Spleen (tissue), 11 donors: ENCODE measurements around the gene ANKRD24. TPM values are rescaled to one million over a fixed set of nuclear protein-coding genes. Genes with fewer than 3 reads are reported as not detected.
"Not testable (repeated sequence)": the region's sequence is repeated elsewhere in the genome, so short reads cannot be mapped to it uniquely, and the experiment has no call there.

Source experiments
- DNase-seq: peaks from one replicate; pipeline ENCODE4 v3.0.0-alpha.2; 2020
- H3K27ac ChIP-seq, 8 donors: fragments of 200-600 bp; sonication (generic) in 7 of 8; 1 replicate in 4 of 8; 2 replicates in 4 of 8; pipeline versions ENCODE4 v1.5.0 to v1.8.0; 2016 to 2021; ENCODE audit warnings: inconsistent platforms in 4 of 8, mild to moderate bottlenecking in 4 of 8, moderate library complexity in 1 of 8
- H3K27me3 ChIP-seq, 7 donors: fragments of 200-600 bp; sonication (generic) in 6 of 7; replicated peaks in 1 of 7; 1 replicate in 4 of 7; 2 replicates in 3 of 7; pipeline versions ENCODE4 v1.5.0 to v1.8.0; 2016 to 2021; ENCODE audit warnings: inconsistent platforms in 3 of 7, mild to moderate bottlenecking in 1 of 7
- H3K36me3 ChIP-seq, 6 donors: fragments of 200-600 bp; sonication (generic) in 5 of 6; 1 replicate in 4 of 6; 2 replicates in 2 of 6; pipeline versions ENCODE4 v1.5.0 to v1.8.0; 2016 to 2021; ENCODE audit warnings: inconsistent platforms in 2 of 6
- H3K4me1 ChIP-seq, 6 donors: fragments of 200-600 bp; sonication (generic) in 5 of 6; 1 replicate in 3 of 6; 2 replicates in 3 of 6; pipeline versions ENCODE4 v1.5.0 to v1.8.0; 2016 to 2021; ENCODE audit warnings: inconsistent platforms in 3 of 6
- H3K4me3 ChIP-seq, 8 donors: fragments of 200-600 bp; sonication (generic) in 7 of 8; 1 replicate in 4 of 8; 2 replicates in 4 of 8; pipeline versions ENCODE4 v1.5.0 to v1.8.0; 2016 to 2021; ENCODE audit warnings: inconsistent platforms in 4 of 8, mild to moderate bottlenecking in 4 of 8, moderate library complexity in 2 of 8
- H3K9me3 ChIP-seq, 8 donors: fragments of 200-600 bp; sonication (generic) in 7 of 8; 1 replicate in 4 of 8; 2 replicates in 4 of 8; pipeline versions ENCODE4 v1.5.0 to v1.8.0; 2016 to 2021; ENCODE audit warnings: inconsistent platforms in 4 of 8
- POLR2A ChIP-seq, 3 donors: fragments of 450-650 bp; IDR thresholded peaks; one replicate each; pipeline ENCODE4 v1.5.1; 2017; ENCODE audit warnings: antibody characterized with exemption in 3 of 3, mild to moderate bottlenecking in 1 of 3
- POLR2AphosphoS5 ChIP-seq, 3 donors: sonication (generic); formaldehyde crosslinking; IDR thresholded peaks; one replicate each; pipeline ENCODE4 v1.5.1; 2017; ENCODE audit warnings: antibody characterized with exemption in 3 of 3
- WGBS, 5 donors: extraction: QIAGEN DNeasy Blood & Tissue Kit in 3 of 5; methylation state at CpG; one replicate each; pipeline versions ENCODE4 v1.1.5 to v1.1.7; 2013 to 2018; 5-methylcytosine and 5-hydroxymethylcytosine counted together
- intact Hi-C: fragments of 100-400 bp; cut with DNase I; formaldehyde crosslinking; loops from one replicate; pipeline ENCODE4 v1.15.0; 2023; ENCODE audit warnings: low total_unique reads
- polyA plus RNA-seq, 3 donors: library from polyadenylated mRNA; stranded (reverse); fragments of 200-250 nt; gene quantifications; one replicate each; pipeline ENCODE4 v1.2.1, GENCODE V29; 2013
- total RNA-seq, 7 donors: library from RNA; depleted of rRNA in 3 of 7; stranded (reverse); fragments of >200 nt in 3 of 7; fragmentation: NEBNext Ultra II Directional in 4 of 7; extraction: Animal tissue kit (Norgen Biotek cat#: 25700) in 4 of 7; gene quantifications; one replicate each; pipeline versions ENCODE4 v1.1.0 to v1.2.1, GENCODE V29; 2016 to 2021
- TF ChIP-seq, protein P1 (sequence below), 11 experiments: fragments of 200-600 bp in 7 of 11; fragments of 450-650 bp in 4 of 11; sonication (generic) in 4 of 11; IDR thresholded peaks in 8 of 11; conservative IDR thresholded peaks in 3 of 11; 1 replicate in 7 of 11; 2 replicates in 4 of 11; pipeline versions ENCODE4 v1.4.0 to v1.8.0; 2016 to 2021; ENCODE audit warnings: antibody characterized with exemption in 11 of 11, inconsistent platforms in 4 of 11, mild to moderate bottlenecking in 1 of 11
- donor health status: healthy with polysubstance abuse.
- donor health status: DM: no; HTN: no; CAD: no; lungs with moderate emphysema.
- donor health status: DM: no; HTN: no; CAD: no.
- donor health status: Bipolar disorder and iron deficiency.
- donor health status: healthy.
- donor health status: DM: no; HTN: no; CAD: no.
- donor health status: DM: yes; HTN: yes; CAD: no.

Gene ANKRD24
- total and polyA plus RNA-seq, 10 donors = 0.67 to 2.2 (median 0.96) TPM

DNA sequence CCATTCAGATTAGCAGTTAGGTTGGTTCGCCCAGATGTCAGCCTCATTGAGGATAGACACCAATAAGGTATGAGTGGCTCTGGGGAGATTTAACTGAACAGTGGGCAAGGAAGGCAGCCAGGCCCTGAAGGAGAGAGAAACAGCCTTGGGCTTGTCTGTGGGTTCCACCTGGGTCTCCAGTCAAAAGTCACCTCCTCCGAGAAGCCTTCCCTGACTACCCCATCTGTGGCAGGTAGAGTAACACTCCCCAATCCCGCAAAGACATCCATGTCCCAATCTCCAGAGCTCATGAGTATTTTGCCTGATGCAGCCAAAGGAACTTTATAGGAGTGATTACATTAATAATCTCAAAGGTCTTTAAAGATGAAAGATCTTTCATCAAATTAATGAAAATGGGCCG is 56.3 kb downstream of the ANKRD24 start:
- H3K27ac ChIP-seq = no peak overlapping the region
- TF ChIP-seq POLR2A (IDR thresholded peaks at IDR 0.05) = no peak
- TF ChIP-seq, protein P1, sequence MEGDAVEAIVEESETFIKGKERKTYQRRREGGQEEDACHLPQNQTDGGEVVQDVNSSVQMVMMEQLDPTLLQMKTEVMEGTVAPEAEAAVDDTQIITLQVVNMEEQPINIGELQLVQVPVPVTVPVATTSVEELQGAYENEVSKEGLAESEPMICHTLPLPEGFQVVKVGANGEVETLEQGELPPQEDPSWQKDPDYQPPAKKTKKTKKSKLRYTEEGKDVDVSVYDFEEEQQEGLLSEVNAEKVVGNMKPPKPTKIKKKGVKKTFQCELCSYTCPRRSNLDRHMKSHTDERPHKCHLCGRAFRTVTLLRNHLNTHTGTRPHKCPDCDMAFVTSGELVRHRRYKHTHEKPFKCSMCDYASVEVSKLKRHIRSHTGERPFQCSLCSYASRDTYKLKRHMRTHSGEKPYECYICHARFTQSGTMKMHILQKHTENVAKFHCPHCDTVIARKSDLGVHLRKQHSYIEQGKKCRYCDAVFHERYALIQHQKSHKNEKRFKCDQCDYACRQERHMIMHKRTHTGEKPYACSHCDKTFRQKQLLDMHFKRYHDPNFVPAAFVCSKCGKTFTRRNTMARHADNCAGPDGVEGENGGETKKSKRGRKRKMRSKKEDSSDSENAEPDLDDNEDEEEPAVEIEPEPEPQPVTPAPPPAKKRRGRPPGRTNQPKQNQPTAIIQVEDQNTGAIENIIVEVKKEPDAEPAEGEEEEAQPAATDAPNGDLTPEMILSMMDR (IDR thresholded peaks at IDR 0.05 in 8 of 11, conservative IDR thresholded peaks at IDR 0.05 in 3 of 11) = no peak
- no peak for TF ChIP-seq POLR2AphosphoS5 (IDR thresholded peaks at IDR 0.05)
- H3K9me3 ChIP-seq = peaks cover 0 to 20% (median 15%) of the 10 kb centered on the region in 8 donors
- DNase-seq = no peak
- intact Hi-C loops = no loop called here
- H3K27me3 ChIP-seq = peaks cover 0 to 2% (median 0%) of the 10 kb centered on the region in 7 donors
- 88 to 94% (median 91%) methylated on average over 4 of the region's 4 CpGs for WGBS, 5 donors
- no peaks in the 10 kb centered on the region for H3K4me1 ChIP-seq
- peaks cover 0 to 9% (median 0%) of the 10 kb centered on the region in 6 donors for H3K36me3 ChIP-seq
- no peak overlapping the region for H3K4me3 ChIP-seq

DNA sequence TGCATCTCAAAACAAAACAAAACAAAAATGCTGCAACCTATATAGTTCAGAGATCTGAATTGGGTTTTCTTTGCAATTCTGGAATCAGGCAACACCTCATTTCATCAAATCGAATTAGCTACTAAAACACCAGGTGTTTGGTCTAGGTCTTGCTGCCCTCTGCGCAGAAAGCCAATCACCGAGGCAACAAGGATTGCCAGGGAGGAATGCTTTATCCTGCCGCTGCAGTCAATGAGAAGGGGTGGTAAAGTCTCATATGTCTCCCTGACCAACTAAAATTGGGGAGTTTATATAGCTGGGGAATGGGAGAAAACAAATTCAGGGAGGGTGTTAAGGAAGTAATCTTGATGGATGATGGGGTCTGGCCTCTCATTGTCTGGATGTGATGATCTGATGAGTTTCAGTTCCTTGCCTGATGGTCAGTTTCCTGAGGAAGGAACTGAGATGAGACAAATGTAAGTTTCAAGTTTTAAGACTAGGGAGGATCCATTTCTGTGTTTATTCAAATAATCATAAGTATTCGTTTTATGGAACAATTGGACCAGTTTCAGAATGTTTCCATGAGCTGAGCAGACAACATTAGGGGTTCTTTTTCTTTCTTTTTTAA is 59.4 kb downstream of the ANKRD24 start:
- Histone ChIP-seq H3K36me3 (peaks cover 0 to 7% (median 0%) of the 10 kb centered on the region in 6 donors), H3K9me3 (peaks cover 0 to 20% (median 15%) of the 10 kb centered on the region in 8 donors), H3K27me3 (no peaks in the 10 kb centered on the region), H3K4me1 (peaks cover 0 to 8% (median 7%) of the 10 kb centered on the region in 6 donors), H3K27ac (peak overlapping the region in 4 of 8 donors; percentile 31 to 63 (median 61)), H3K4me3 (no peak overlapping the region)
- TF ChIP-seq POLR2AphosphoS5 (IDR thresholded peaks at IDR 0.05) (no peak), POLR2A (IDR thresholded peaks at IDR 0.05) (no peak)
- TF ChIP-seq, protein P1 (IDR thresholded peaks at IDR 0.05 in 8 of 11, conservative IDR thresholded peaks at IDR 0.05 in 3 of 11) = no peak
- DNase-seq = no peak
- 62 to 75% (median 67%) methylated on average over 5 of the region's 5 CpGs for WGBS, 5 donors
- intact Hi-C loops = no loop called here

DNA sequence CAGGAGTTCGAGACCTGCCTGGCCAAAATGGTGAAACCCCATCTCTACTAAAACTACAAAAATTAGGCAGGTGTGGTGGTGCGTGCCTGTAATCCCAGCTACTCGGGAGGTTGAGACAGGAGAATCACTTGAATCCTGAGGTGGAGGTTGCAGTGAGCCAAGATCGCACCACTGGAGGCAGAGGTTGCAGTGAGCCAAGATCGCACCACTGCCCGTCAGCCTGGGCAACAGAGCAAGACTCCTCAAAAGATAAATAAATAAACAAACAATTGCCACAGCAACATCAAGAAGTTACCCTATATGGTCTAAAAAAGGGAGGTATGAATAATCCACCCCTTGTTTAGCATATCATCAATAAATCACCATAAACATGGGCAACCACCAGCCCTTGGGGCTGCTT is 63.4 kb downstream of the ANKRD24 start:
- intact Hi-C loops, H3K27me3 ChIP-seq, DNase-seq: not testable (repeated sequence)
- Histone ChIP-seq H3K4me1 (peaks cover 0 to 22% (median 18%) of the 10 kb centered on the region in 6 donors), H3K27ac (peak overlapping the region in 4 of 8 donors; percentile 96 to 99 (median 98)), H3K4me3 (peak overlapping the region in 2 of 8 donors; percentile 56 to 77), H3K9me3 (peaks cover 0 to 19% (median 15%) of the 10 kb centered on the region in 8 donors), H3K36me3 (peaks cover 3 to 29% (median 23%) of the 10 kb centered on the region in 6 donors)
- 94 to 98% (median 96%) methylated on average over 6 of the region's 6 CpGs for WGBS, 5 donors

DNA sequence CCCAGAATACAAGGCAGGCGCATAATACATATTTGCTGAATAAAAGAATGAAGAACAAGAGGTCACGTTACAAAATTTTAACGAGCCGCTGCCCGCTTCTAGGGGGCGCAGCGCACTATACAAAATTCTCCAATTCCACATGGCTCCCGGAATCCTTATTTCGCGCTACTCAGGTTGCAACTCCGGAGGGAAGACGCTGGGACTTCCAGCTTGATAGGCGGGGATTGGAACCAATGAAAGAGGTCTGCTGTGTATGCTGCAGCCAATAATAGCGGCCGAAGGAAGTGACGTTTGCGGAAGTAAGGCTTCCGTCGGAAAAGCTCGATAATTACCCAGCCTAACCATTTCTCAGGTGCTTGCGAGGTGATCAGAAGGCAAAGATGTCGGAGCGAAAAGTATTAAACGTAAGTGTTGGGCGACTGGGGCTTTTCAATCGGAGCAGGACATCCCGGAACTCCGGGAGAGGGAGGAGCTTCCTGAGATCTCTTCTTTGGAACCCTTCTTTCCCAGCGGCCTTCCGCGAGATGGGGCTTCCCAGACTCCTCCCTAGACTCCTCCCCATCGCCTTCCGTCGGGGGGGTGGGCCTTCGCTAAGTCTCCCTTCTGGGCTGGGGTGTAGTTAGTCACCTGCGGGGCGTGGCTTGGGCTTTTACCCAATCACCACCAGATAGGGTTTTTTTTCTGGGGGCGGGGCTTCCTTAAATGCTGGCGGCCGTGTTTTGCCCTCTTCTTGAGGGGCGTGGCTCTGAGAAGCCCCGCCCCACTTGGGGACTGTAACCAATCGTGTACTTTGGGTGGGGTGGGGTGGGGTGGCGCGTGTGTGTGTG is 64.5 kb downstream of the ANKRD24 start, which contains the start of gene YJU2:
Gene YJU2, plus strand, starts transcription at position 314 of the 827 bp plus-strand sequence. Its CDS starts 67 bp downstream, at position 381.
- DNase-seq = peak; percentile 98
- Histone ChIP-seq H3K4me3 (peak within 1 kb of the TSS; percentile 37 to 77 (median 58)), H3K36me3 (peaks cover 5 to 39% (median 33%) of the 10 kb centered on the region in 6 donors), H3K27me3 (no peaks in the 10 kb centered on the region), H3K27ac (peak within 1 kb of the TSS; percentile 94 to 99 (median 96)), H3K9me3 (peaks cover 0 to 9% (median 6%) of the 10 kb centered on the region in 8 donors), H3K4me1 (peaks cover 0 to 22% (median 18%) of the 10 kb centered on the region in 6 donors)
- WGBS, 5 donors = 0 to 1% (median 1%) methylated on average over 37 to 45 of the region's 45 CpGs
- TF ChIP-seq, protein P1 (IDR thresholded peaks at IDR 0.05 in 8 of 11, conservative IDR thresholded peaks at IDR 0.05 in 3 of 11) = peak in 9 of 11 experiments; percentile 12 to 59 (median 47)
- TF ChIP-seq POLR2AphosphoS5 (IDR thresholded peaks at IDR 0.05) = peak; percentile 60 to 87 (median 82)
- peak in 1 of 3 donors; percentile 82 for TF ChIP-seq POLR2A (IDR thresholded peaks at IDR 0.05)
- intact Hi-C loops = no loop called here
